ENCODE results near the gene CAMK2A.
A peak's percentile ranks its signal among the peaks of the same experiment; 100 is the strongest.

Gene CAMK2A

GRCh38 chr5:150278046-150278730, 11.4 kb downstream of the CAMK2A start:
- DNase-seq = no peak

GRCh38 chr5:150277043-150277442, 12.5 kb downstream of the CAMK2A start:
- DNase-seq = no peak

- no peak for DNase-seq
Measured at GRCh38 chr5:150274811-150275210, 14.8 kb downstream of the CAMK2A start.

- DNase-seq = peak; percentile 5 to 29
Measured at GRCh38 chr5:150272531-150272930, 17.0 kb downstream of the CAMK2A start.

GRCh38 chr5:150271923-150272322, 17.6 kb downstream of the CAMK2A start:
- DNase-seq = no peak

- DNase-seq = no peak
Measured at GRCh38 chr5:150271296-150271692, 18.3 kb downstream of the CAMK2A start.

GRCh38 chr5:150270541-150271295, 18.9 kb downstream of the CAMK2A start:
- no peak for DNase-seq

GRCh38 chr5:150266871-150267291, 22.7 kb downstream of the CAMK2A start:
- no peak for DNase-seq

- no peak for DNase-seq
Measured at GRCh38 chr5:150265870-150266383, 23.6 kb downstream of the CAMK2A start.

- no peak for DNase-seq
Measured at GRCh38 chr5:150264667-150265603, 24.6 kb downstream of the CAMK2A start.

- no peak for DNase-seq
Measured at GRCh38 chr5:150263801-150264621, 25.6 kb downstream of the CAMK2A start.

- no peak for DNase-seq
Measured at GRCh38 chr5:150263375-150263775, 26.2 kb downstream of the CAMK2A start.

GRCh38 chr5:150262502-150262901, 27.1 kb downstream of the CAMK2A start:
- no peak for DNase-seq

- DNase-seq = no peak
Measured at GRCh38 chr5:150261231-150261630, 28.3 kb downstream of the CAMK2A start.

GRCh38 chr5:150258130-150258529, 31.4 kb downstream of the CAMK2A start:
- no peak for DNase-seq

GRCh38 chr5:150257424-150257823, 32.1 kb downstream of the CAMK2A start:
- no peak for DNase-seq

GRCh38 chr5:150256410-150257064, 33.0 kb downstream of the CAMK2A start:
- no peak for DNase-seq

- no peak for DNase-seq
Measured at GRCh38 chr5:150255659-150256409, 33.7 kb downstream of the CAMK2A start.

- DNase-seq = no peak
Measured at GRCh38 chr5:150254774-150255173, 34.8 kb downstream of the CAMK2A start.

GRCh38 chr5:150254363-150254762, 35.2 kb downstream of the CAMK2A start:
- DNase-seq = no peak

Measured in AML-193 (cell line).